Body of pancreas (tissue), 4 donors: ENCODE data around the gene IGSF3.
"Not testable (repeated sequence)": the region's sequence is repeated elsewhere in the genome, so short reads cannot be mapped to it uniquely, and the experiment has no call there.

ENCODE experiments used
- POLR2A ChIP-seq, 3 donors: fragments of 450-650 bp; IDR thresholded peaks; one replicate each; pipeline ENCODE4 v1.6.1; 2016; ENCODE audit warnings: antibody characterized with exemption in 3 of 3, mild to moderate bottlenecking in 2 of 3
- TF ChIP-seq, protein P1 (sequence below), 7 experiments: fragments of 450-650 bp in 4 of 7; fragments of 200-600 bp in 3 of 7; sonication (generic) in 3 of 7; IDR thresholded peaks; one replicate each; pipeline ENCODE4 v1.5.1; 2016 to 2019; ENCODE audit warnings: antibody characterized with exemption in 7 of 7

- not testable (repeated sequence) for TF ChIP-seq POLR2A (IDR thresholded peaks at IDR 0.05)
- TF ChIP-seq, protein P1, sequence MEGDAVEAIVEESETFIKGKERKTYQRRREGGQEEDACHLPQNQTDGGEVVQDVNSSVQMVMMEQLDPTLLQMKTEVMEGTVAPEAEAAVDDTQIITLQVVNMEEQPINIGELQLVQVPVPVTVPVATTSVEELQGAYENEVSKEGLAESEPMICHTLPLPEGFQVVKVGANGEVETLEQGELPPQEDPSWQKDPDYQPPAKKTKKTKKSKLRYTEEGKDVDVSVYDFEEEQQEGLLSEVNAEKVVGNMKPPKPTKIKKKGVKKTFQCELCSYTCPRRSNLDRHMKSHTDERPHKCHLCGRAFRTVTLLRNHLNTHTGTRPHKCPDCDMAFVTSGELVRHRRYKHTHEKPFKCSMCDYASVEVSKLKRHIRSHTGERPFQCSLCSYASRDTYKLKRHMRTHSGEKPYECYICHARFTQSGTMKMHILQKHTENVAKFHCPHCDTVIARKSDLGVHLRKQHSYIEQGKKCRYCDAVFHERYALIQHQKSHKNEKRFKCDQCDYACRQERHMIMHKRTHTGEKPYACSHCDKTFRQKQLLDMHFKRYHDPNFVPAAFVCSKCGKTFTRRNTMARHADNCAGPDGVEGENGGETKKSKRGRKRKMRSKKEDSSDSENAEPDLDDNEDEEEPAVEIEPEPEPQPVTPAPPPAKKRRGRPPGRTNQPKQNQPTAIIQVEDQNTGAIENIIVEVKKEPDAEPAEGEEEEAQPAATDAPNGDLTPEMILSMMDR (IDR thresholded peaks at IDR 0.05) = not testable (repeated sequence)
Measured at GRCh38 chr1:116598420-116599036, 69.0 kb downstream of the IGSF3 start.
